GM18499 (cell line): ENCODE measurements around the gene HCAR3.
"Not testable (repeated sequence)": the region's sequence is repeated elsewhere in the genome, so short reads cannot be mapped to it uniquely, and the experiment has no call there.

Experiments used
- ATAC-seq: cut with Tn5 transposase; IDR thresholded peaks from one replicate; pipeline ENCODE4 v1.9.1; 2021; ENCODE audit warnings: moderate number of reproducible peaks; ENCODE audit not compliant: insufficient read depth, unreplicated experiment

HCAR3 gene

DNA sequence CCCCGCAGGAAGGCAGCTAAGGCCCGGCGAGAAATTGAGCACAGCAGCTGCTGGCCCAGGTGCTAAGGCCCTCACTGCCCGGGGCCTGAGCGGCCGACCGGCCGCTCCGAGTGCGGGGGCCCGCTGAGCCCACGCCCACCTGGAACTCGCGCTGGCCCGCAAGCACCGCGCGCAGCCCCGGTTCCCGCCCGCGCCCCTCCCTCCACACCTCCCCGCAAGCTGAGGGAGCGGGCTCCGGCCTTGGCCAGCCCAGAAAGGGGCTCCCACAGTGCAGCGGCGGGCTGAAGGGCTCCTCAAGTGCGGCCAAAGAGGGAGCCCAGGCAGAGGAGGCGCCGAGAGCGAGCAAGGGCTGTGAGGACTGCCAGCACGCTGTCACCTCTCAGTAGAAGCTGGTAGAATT lies 39.8 kb downstream of the HCAR3 start:
- not testable (repeated sequence) for ATAC-seq

DNA sequence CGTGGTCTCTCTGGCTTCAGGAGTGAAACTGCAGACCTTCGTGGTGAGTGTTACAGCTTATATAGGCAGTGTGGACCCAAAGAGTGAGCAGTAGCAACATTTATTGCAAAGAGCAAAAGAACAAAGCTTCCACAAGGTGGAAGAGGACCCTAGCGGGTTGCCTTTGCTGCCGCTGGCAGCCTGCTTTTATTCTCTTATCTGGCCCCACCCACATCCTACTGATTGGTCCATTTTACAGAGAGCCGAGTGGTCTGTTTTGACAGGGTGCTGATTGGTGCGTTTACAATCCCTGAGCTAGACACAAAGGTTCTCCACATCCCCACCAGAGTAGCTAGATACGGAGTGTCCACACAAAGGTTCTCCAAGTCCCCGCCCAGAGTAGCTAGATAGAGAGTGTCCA lies 40.6 kb downstream of the HCAR3 start:
- ATAC-seq: not testable (repeated sequence)

DNA sequence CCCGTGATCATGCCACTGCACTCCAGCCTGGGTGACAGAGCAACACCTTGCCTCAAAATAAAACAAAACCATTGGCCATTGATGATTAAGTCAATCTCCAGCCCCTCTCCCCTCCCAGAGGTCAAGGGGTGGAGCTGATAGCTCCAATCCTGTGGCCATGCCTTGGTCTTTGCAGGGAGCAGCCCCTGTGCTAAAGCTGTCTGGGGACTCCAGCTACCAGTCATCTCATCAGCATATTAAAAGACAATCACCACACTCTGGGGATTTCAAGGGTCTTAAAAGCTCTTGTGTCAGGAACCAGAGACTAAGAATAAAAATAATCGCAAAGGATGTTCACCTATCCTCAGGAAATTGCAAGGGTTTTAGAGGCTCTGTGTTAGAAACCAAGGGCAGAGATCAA lies 44.1 kb downstream of the HCAR3 start:
- no peak for ATAC-seq

DNA sequence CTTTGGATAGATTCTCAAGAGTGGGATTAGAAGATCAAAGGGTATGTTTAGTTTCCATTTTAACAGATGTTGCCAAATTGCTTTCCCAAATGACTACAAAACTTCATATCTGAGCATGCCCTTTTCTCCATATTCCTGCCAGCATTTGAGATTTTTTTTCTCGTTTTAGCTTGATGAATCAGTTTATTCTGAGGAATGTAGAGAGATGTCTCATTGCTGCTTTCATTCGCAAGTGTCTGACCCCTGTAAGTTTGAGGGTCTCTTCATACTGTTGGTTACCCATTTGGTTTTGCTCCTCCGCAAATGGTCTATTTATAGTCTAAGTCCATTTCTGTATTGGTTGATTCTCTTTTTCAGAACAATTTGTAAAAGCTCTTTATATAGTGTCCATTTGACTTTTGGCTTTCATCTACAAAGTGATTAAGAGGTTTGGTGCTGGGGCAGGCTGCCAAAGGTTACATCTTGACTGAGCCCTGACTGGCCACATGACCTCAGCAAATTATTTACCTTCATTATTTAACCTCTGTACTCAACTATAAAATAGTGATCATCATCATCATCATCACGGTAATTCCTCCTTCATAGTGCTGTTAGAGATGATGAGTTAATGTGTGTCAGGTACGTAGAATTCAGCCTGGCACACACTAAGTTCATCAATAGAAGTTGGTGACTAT lies 47.1 kb downstream of the HCAR3 start:
- no peak for ATAC-seq

DNA sequence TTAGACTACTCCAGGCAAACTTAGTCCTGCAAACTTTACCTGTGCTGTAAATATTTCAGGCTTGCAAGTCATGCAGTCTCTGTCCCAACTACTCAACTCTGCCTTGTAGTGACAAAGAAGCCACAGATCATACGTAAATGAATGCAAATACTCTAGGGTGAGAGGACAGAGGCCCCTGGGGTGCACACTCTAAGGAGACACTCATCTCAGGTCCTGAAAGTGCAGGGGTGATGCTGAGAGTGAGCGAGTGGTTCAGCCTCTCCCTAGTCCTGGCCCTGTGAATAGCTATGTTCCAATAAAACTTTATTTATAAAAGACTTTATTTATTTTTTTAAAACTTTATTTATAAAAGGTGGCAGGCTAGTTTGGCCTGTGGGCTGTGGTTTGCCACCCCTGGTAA lies 48.3 kb downstream of the HCAR3 start:
- ATAC-seq: no peak

DNA sequence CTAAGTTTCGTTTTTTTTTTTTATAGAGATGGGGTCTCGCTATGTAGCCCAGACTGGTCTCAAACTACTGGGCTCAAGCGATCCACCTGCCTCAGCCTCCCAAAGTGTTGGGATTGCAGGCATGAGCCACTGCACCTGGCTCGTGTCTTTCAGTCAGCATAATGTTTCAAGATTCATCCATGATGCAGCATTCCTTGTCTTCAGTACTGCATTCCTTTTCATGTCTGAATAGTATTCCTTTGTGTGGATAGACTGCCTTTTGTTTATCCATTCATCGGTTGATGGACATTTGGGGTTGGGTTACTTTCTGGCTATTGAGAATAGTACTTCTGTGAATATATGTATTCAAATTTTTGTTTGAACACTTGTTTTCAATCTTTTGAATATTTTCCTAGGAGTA lies 50.9 kb downstream of the HCAR3 start:
- no peak for ATAC-seq

DNA sequence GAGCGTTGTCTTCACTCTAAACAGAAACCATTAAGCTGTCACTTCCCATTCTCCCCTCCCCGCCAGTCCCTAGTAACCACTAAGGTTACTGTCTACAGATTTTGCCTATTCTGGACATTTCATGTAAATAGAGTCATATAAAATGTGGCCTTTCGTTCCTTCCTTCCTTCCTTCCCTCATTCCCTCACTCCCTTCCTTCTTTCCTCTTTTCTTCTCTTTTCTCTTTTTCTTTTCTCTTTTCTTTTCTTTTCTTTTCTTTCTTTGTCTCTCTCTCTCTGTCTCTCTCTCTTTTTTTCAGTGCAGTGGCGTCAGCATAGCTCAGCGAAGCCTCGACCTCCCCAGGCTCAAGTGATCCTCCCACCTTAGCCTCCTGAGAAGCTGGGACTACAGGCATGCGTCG lies 51.3 kb downstream of the HCAR3 start:
- no peak for ATAC-seq
